GM19397 (cell line): ENCODE measurements around the gene MED12L.

Experiments used
- ATAC-seq: cut with Tn5 transposase; IDR thresholded peaks from one replicate; pipeline ENCODE4 v1.9.1; 2021; ENCODE audit warnings: mild to moderate bottlenecking, moderate library complexity; ENCODE audit not compliant: unreplicated experiment

Gene MED12L

GRCh38 chr3:151483488-151483887 lies 398.0 kb downstream of the MED12L start:
- no peak for ATAC-seq

- no peak for ATAC-seq
Measured at GRCh38 chr3:151483961-151484520, 398.6 kb downstream of the MED12L start.
